Measurements from ENCODE around the gene TBC1D30.

GRCh38 chr12:64875186-64875585 is 50.7 kb downstream of the TBC1D30 start:
- TF ChIP-seq POLR2A (IDR thresholded peaks at IDR 0.05) (no peak), CTCF (IDR thresholded peaks at IDR 0.05) (no peak)

All from lower leg skin (tissue), 3 donors.